ENCODE results near the gene ASS1.

DNA sequence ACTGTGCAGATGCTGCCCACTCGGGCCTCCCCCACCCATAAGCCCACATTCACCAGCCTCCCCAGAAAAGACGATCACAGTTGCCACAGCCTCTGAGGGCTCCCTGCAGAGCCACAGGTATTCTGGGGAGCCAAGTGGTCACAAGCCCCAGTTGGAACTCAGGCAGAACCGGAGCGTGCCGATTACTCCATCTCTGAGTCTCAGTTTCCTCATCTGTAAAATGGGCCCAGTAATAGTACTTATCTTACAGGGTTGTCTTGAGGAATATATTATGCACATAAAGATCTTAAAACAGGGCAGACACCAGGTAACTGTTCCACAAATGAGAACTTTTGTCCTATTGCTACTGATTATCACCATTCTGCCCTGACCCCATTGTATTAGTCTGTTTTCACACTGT is 77.0 kb downstream of the ASS1 start:
- TF ChIP-seq, protein P1, sequence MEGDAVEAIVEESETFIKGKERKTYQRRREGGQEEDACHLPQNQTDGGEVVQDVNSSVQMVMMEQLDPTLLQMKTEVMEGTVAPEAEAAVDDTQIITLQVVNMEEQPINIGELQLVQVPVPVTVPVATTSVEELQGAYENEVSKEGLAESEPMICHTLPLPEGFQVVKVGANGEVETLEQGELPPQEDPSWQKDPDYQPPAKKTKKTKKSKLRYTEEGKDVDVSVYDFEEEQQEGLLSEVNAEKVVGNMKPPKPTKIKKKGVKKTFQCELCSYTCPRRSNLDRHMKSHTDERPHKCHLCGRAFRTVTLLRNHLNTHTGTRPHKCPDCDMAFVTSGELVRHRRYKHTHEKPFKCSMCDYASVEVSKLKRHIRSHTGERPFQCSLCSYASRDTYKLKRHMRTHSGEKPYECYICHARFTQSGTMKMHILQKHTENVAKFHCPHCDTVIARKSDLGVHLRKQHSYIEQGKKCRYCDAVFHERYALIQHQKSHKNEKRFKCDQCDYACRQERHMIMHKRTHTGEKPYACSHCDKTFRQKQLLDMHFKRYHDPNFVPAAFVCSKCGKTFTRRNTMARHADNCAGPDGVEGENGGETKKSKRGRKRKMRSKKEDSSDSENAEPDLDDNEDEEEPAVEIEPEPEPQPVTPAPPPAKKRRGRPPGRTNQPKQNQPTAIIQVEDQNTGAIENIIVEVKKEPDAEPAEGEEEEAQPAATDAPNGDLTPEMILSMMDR (IDR thresholded peaks at IDR 0.05), result no peak
- no peak for TF ChIP-seq POLR2A (IDR thresholded peaks at IDR 0.05)

Measured in testis (tissue), 2 donors.